H1 (cell line): ENCODE results near the gene SMOC2. TPM values are rescaled to one million over a fixed set of nuclear protein-coding genes. Genes with fewer than 3 reads are reported as not detected.

Source experiments
- FOSL1 ChIP-seq: IDR thresholded peaks from 2 replicates; pipeline ENCODE4 v1.6.1; 2011; ENCODE audit warnings: mild to moderate bottlenecking, low read depth, low read length, moderate library complexity; ENCODE audit not compliant: insufficient read depth
- KDM4A ChIP-seq: IDR thresholded peaks from one replicate; pipeline ENCODE4 v1.7.1; 2012; ENCODE audit warnings: low read depth, mild to moderate bottlenecking, moderate library complexity, low read length, inconsistent platforms; ENCODE audit not compliant: severe bottlenecking
- polyA plus RNA-seq, 7 experiments: library from polyadenylated mRNA; depleted of rRNA in 3 of 7; stranded (reverse) in 5 of 7; unstranded in 2 of 7; fragments of >200 nt in 5 of 7; fragments of 200-250 nt in 2 of 7; gene quantifications; 1 replicate in 5 of 7; 2 replicates in 1 of 7; 4 replicates in 1 of 7; pipeline versions ENCODE4 v1.2.1 to v1.2.3, GENCODE V29; 2011 to 2013; ENCODE audit warnings: missing spikeins in 2 of 7, mixed read lengths in 2 of 7
- total RNA-seq: library from RNA; stranded (reverse); fragmentation: NEBNext Ultra II Directional; extraction: Animal tissue kit (Norgen Biotek cat#: 25700); gene quantifications from 2 replicates; pipeline ENCODE4 v1.2.1, GENCODE V29; 2021

The SMOC2 gene
- total and polyA plus RNA-seq, 2 of the 8 experiments (the other 6 are each of a cell fraction or from before 2014, with no cell fraction given) = 7.7 to 8.5 TPM

DNA sequence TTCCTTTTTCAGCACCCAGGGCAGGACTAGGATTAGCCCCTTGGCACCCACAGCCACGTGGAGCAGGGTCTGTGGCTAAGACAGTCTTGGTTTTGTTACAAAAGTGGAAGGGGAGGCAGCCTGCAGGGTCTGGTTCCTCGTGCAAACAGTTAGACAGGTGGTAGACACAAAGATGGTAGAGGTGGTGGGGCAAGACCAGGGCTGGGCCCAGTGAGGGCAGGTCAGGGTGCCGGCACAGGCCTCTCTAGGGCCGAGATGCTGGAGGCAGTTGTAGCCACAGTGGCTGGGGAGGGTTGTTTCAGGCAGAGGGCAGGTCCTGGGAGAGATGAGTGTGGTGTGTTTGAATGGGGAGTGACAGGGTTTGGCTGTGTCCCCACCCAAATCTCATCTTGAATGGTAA, 161.6 kb downstream of the SMOC2 start (continued):
- TF ChIP-seq FOSL1 (no peak), KDM4A (no peak)
